G401 (cell line): ENCODE data around the gene MYO18B. TPM values are rescaled to one million over a fixed set of nuclear protein-coding genes. Genes with fewer than 3 reads are reported as not detected.

Source experiments
- total RNA-seq: library from RNA; depleted of rRNA; stranded (reverse); fragments of >200 nt; shearing (Covaris generic); gene quantifications from 2 replicates; pipeline ENCODE4 v1.2.3, GENCODE V29; 2014; rRNA removed

The MYO18B gene
- total RNA-seq, 1 experiment from 2014 or later: not detected

Other genes starting within 250 kb of the MYO18B start
- 6.8 and 16.3 TPM in 2 replicates for gene GRK3, start 177.5 kb upstream of the MYO18B start, total RNA-seq